Duodenal mucosa (tissue), 2 donors: ENCODE measurements around the gene CLDN5.

Source experiments
- H3K27ac ChIP-seq: one replicate; pipeline ENCODE4 v1.7.0; 2013; ENCODE audit warnings: low read depth, low read length
- H3K27me3 ChIP-seq, 2 donors: one replicate each; pipeline ENCODE4 v1.7.0; 2013; ENCODE audit warnings: low read length in 2 of 2, control low read depth in 1 of 2; ENCODE audit not compliant: insufficient read depth in 2 of 2, control insufficient read depth in 1 of 2
- H3K36me3 ChIP-seq, 2 donors: one replicate each; pipeline ENCODE4 v1.7.0; 2013; ENCODE audit warnings: low read length in 2 of 2, control low read depth in 1 of 2; ENCODE audit not compliant: insufficient read depth in 2 of 2, control insufficient read depth in 1 of 2
- H3K4me1 ChIP-seq, 2 donors: one replicate each; pipeline ENCODE4 v1.7.0; 2013; ENCODE audit warnings: low read length in 2 of 2, control low read depth in 1 of 2; ENCODE audit not compliant: insufficient read depth in 2 of 2, control insufficient read depth in 1 of 2
- H3K4me3 ChIP-seq, 2 donors: one replicate each; pipeline ENCODE4 v1.7.0; 2013; ENCODE audit warnings: low read length in 2 of 2, low read depth in 1 of 2
- H3K9ac ChIP-seq, 2 donors: one replicate each; pipeline ENCODE4 v1.7.0; 2013; ENCODE audit warnings: low read length in 2 of 2, low read depth in 1 of 2
- H3K9me3 ChIP-seq, 2 donors: one replicate each; pipeline ENCODE4 v1.7.0; 2013; ENCODE audit warnings: low read length in 2 of 2, control low read depth in 1 of 2; ENCODE audit not compliant: control insufficient read depth in 1 of 2

Gene CLDN5

GRCh38 chr22:19497245-19497644 is 27.0 kb downstream of the CLDN5 start:
- no peak overlapping the region for H3K27ac ChIP-seq
- H3K4me1 ChIP-seq, result no peaks in the 10 kb centered on the region
- no peak overlapping the region for H3K4me3 ChIP-seq
- H3K9me3 ChIP-seq, result no peaks in the 10 kb centered on the region
- H3K9ac ChIP-seq, result no peak overlapping the region
- H3K27me3 ChIP-seq, result no peaks in the 10 kb centered on the region
- peaks cover 0 to 5% of the 10 kb centered on the region in 2 donors for H3K36me3 ChIP-seq

GRCh38 chr22:19496324-19496630 is 27.9 kb downstream of the CLDN5 start:
- Histone ChIP-seq H3K36me3 (peaks cover 0 to 5% of the 10 kb centered on the region in 2 donors), H3K27ac (no peak overlapping the region), H3K27me3 (no peaks in the 10 kb centered on the region), H3K9ac (no peak overlapping the region), H3K9me3 (no peaks in the 10 kb centered on the region), H3K4me3 (no peak overlapping the region), H3K4me1 (no peaks in the 10 kb centered on the region)

- Histone ChIP-seq H3K4me3 (no peak overlapping the region), H3K9ac (no peak overlapping the region), H3K36me3 (peaks cover 0 to 5% of the 10 kb centered on the region in 2 donors), H3K9me3 (no peaks in the 10 kb centered on the region), H3K27ac (no peak overlapping the region), H3K27me3 (no peaks in the 10 kb centered on the region), H3K4me1 (no peaks in the 10 kb centered on the region)
Observed at GRCh38 chr22:19495562-19496323, 28.5 kb downstream of the CLDN5 start.

- H3K36me3 ChIP-seq, result peaks cover 0 to 5% of the 10 kb centered on the region in 2 donors
Observed at GRCh38 chr22:19494676-19495173, 29.5 kb downstream of the CLDN5 start.

GRCh38 chr22:19494001-19494560 is 30.1 kb downstream of the CLDN5 start:
- Histone ChIP-seq H3K27me3 (no peaks in the 10 kb centered on the region), H3K4me3 (no peak overlapping the region), H3K4me1 (no peaks in the 10 kb centered on the region), H3K27ac (no peak overlapping the region), H3K9ac (no peak overlapping the region), H3K36me3 (peaks cover 0 to 5% of the 10 kb centered on the region in 2 donors), H3K9me3 (no peaks in the 10 kb centered on the region)

More at GRCh38 chr22:19494676-19495173, 29.5 kb downstream of the CLDN5 start:
- H3K27me3 ChIP-seq, result no peaks in the 10 kb centered on the region
- no peak overlapping the region for H3K27ac ChIP-seq
- H3K9me3 ChIP-seq, result no peaks in the 10 kb centered on the region
- H3K4me3 ChIP-seq, result no peak overlapping the region
- no peak overlapping the region for H3K9ac ChIP-seq
- H3K4me1 ChIP-seq, result no peaks in the 10 kb centered on the region

GRCh38 chr22:19492504-19493174 is 31.6 kb downstream of the CLDN5 start:
- Histone ChIP-seq H3K4me3 (no peak overlapping the region), H3K9me3 (no peaks in the 10 kb centered on the region), H3K36me3 (peaks cover 0 to 4% of the 10 kb centered on the region in 2 donors), H3K4me1 (no peaks in the 10 kb centered on the region), H3K9ac (no peak overlapping the region), H3K27ac (no peak overlapping the region), H3K27me3 (no peaks in the 10 kb centered on the region)

GRCh38 chr22:19490628-19491230 is 33.5 kb downstream of the CLDN5 start:
- H3K9me3 ChIP-seq, result no peaks in the 10 kb centered on the region
- H3K27ac ChIP-seq, result no peak overlapping the region
- H3K9ac ChIP-seq, result no peak overlapping the region
- H3K36me3 ChIP-seq, result peaks cover 0 to 4% of the 10 kb centered on the region in 2 donors
- H3K4me1 ChIP-seq, result no peaks in the 10 kb centered on the region
- no peaks in the 10 kb centered on the region for H3K27me3 ChIP-seq
- H3K4me3 ChIP-seq, result no peak overlapping the region

- Histone ChIP-seq H3K4me1 (no peaks in the 10 kb centered on the region), H3K4me3 (no peak overlapping the region), H3K27me3 (no peaks in the 10 kb centered on the region), H3K27ac (no peak overlapping the region), H3K9ac (no peak overlapping the region), H3K9me3 (no peaks in the 10 kb centered on the region), H3K36me3 (peaks cover 0 to 4% of the 10 kb centered on the region in 2 donors)
Observed at GRCh38 chr22:19488884-19489843, 35.0 kb downstream of the CLDN5 start.

- Histone ChIP-seq H3K27me3 (no peaks in the 10 kb centered on the region), H3K9ac (no peak overlapping the region), H3K4me1 (no peaks in the 10 kb centered on the region), H3K4me3 (no peak overlapping the region), H3K36me3 (peaks cover 0 to 7% of the 10 kb centered on the region in 2 donors), H3K27ac (no peak overlapping the region), H3K9me3 (no peaks in the 10 kb centered on the region)
Observed at GRCh38 chr22:19488285-19488684, 35.9 kb downstream of the CLDN5 start.
